Measurements from ENCODE around the gene CCDC3.

CCDC3 gene

DNA sequence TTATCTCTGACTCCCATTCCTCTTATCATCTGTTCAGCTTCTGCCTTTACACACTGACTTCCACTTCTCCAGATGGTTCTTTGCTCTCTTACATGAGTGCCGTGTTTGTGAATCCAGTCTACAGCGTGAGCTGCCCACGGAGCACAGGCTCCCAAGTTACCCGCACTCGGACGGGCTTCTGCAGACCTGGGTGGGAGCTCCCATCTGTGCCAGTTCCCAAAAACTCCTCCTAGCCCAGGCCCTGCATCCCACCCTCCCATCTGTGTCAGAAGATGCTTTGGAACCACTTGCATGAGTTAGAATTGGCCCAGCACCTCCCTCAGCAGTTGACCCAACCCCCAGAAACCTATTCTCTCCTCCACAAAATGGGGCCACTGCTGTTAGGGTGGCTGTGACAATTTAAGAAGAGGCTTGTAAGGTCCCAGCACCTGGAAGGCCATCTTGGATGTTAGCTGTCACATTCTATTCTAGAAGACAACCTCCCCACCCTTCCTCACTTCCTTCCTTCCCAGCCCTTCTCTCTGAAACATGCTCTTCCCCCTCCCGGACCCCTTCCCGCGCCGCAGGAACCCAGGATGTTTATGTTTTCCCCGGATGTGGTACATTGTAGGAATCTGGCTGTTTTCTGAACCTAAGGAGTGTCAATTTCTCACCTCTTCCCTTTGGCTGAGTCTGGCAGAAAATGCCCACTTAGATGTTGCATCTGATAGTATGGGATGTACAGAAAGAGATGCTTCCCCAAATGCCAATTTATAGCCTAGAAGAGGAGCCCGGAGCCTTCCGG, 79.2 kb downstream of the CCDC3 start:
- no peak for TF ChIP-seq POLR2AphosphoS5 (IDR thresholded peaks at IDR 0.05; ENCODE audit: low read depth, low read length)
- TF ChIP-seq, protein P1, sequence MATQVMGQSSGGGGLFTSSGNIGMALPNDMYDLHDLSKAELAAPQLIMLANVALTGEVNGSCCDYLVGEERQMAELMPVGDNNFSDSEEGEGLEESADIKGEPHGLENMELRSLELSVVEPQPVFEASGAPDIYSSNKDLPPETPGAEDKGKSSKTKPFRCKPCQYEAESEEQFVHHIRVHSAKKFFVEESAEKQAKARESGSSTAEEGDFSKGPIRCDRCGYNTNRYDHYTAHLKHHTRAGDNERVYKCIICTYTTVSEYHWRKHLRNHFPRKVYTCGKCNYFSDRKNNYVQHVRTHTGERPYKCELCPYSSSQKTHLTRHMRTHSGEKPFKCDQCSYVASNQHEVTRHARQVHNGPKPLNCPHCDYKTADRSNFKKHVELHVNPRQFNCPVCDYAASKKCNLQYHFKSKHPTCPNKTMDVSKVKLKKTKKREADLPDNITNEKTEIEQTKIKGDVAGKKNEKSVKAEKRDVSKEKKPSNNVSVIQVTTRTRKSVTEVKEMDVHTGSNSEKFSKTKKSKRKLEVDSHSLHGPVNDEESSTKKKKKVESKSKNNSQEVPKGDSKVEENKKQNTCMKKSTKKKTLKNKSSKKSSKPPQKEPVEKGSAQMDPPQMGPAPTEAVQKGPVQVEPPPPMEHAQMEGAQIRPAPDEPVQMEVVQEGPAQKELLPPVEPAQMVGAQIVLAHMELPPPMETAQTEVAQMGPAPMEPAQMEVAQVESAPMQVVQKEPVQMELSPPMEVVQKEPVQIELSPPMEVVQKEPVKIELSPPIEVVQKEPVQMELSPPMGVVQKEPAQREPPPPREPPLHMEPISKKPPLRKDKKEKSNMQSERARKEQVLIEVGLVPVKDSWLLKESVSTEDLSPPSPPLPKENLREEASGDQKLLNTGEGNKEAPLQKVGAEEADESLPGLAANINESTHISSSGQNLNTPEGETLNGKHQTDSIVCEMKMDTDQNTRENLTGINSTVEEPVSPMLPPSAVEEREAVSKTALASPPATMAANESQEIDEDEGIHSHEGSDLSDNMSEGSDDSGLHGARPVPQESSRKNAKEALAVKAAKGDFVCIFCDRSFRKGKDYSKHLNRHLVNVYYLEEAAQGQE (IDR thresholded peaks at IDR 0.05; ENCODE audit: insufficient read depth in 1 of 2, low read depth in 2 of 2, low read length in 2 of 2): no peak
- no peak for TF ChIP-seq FOXP2 (optimal IDR thresholded peaks at IDR 0.05; ENCODE audit: borderline replicate concordance, extremely low read depth, extremely low read length, insufficient read depth)
- TF ChIP-seq SIN3A (IDR thresholded peaks at IDR 0.05; ENCODE audit: borderline replicate concordance, insufficient read depth, low read length): no peak
- no peak for TF ChIP-seq TAF1 (IDR thresholded peaks at IDR 0.05; ENCODE audit: borderline replicate concordance, insufficient read depth, low read length)

GRCh38 chr10:12921163-12921562, 80.3 kb downstream of the CCDC3 start:
- no peak for TF ChIP-seq FOXP2 (optimal IDR thresholded peaks at IDR 0.05; ENCODE audit: borderline replicate concordance, extremely low read depth, extremely low read length, insufficient read depth)
- no peak for TF ChIP-seq SIN3A (IDR thresholded peaks at IDR 0.05; ENCODE audit: borderline replicate concordance, insufficient read depth, low read length)
- TF ChIP-seq POLR2AphosphoS5 (IDR thresholded peaks at IDR 0.05; ENCODE audit: low read depth, low read length): no peak
- TF ChIP-seq, protein P1 (IDR thresholded peaks at IDR 0.05; ENCODE audit: insufficient read depth in 1 of 2, low read depth in 2 of 2, low read length in 2 of 2): no peak
- no peak for TF ChIP-seq TAF1 (IDR thresholded peaks at IDR 0.05; ENCODE audit: borderline replicate concordance, insufficient read depth, low read length)

DNA sequence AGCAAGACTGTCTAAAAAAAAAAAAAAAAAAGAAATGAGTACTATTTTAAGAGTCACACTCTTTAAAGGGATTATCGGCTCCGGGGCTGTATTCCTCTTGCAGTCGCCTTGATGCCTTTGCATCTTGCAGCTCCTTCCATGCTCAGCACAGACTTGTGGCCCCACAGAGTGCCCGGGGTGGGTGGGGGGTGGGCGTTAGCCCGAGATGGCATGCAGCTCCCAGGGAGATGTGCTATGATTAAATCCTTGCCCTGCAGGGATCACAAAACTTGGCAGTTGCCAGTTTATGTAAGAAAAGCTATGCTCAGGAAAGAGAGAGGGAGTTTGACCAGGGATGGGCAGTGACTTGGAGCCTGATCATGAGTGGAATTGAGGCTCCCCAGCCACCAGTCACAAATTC, 81.9 kb downstream of the CCDC3 start:
- TF ChIP-seq, protein P1 (IDR thresholded peaks at IDR 0.05; ENCODE audit: insufficient read depth in 1 of 2, low read depth in 2 of 2, low read length in 2 of 2): no peak
- TF ChIP-seq FOXP2 (optimal IDR thresholded peaks at IDR 0.05; ENCODE audit: borderline replicate concordance, extremely low read depth, extremely low read length, insufficient read depth): no peak
- no peak for TF ChIP-seq SIN3A (IDR thresholded peaks at IDR 0.05; ENCODE audit: borderline replicate concordance, insufficient read depth, low read length)
- no peak for TF ChIP-seq POLR2AphosphoS5 (IDR thresholded peaks at IDR 0.05; ENCODE audit: low read depth, low read length)
- TF ChIP-seq TAF1 (IDR thresholded peaks at IDR 0.05; ENCODE audit: borderline replicate concordance, insufficient read depth, low read length): no peak

DNA sequence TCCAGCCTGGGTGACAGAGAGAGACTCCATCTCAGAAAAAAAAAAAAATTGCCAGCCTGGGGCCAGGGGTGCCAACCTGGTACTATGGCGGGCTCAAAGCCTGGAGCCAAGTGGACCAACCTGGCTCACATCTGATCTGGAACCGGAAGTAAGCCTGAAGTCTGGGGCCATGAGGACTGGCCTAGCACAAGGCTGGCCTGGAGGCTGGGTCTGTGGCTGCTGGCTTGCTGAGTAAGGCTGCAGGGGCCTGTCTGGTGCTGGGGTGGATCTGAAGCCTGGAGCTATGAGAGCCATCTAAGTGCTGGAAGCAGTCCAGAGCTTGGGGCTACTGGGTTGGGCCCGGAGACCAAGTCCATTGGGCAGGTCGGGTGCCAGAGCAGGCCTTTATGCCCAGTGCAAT, 84.9 kb downstream of the CCDC3 start:
- TF ChIP-seq POLR2AphosphoS5 (IDR thresholded peaks at IDR 0.05; ENCODE audit: low read depth, low read length) (no peak), FOXP2 (optimal IDR thresholded peaks at IDR 0.05; ENCODE audit: borderline replicate concordance, extremely low read depth, extremely low read length, insufficient read depth) (no peak), TAF1 (IDR thresholded peaks at IDR 0.05; ENCODE audit: borderline replicate concordance, insufficient read depth, low read length) (no peak), SIN3A (IDR thresholded peaks at IDR 0.05; ENCODE audit: borderline replicate concordance, insufficient read depth, low read length) (no peak)
- TF ChIP-seq, protein P1 (IDR thresholded peaks at IDR 0.05; ENCODE audit: insufficient read depth in 1 of 2, low read depth in 2 of 2, low read length in 2 of 2): no peak

Measured in PFSK-1 (cell line).